Motor neuron (in vitro differentiated cells): Measurements from ENCODE around the gene ICA1L. TPM values are rescaled to one million over a fixed set of nuclear protein-coding genes. Genes with fewer than 3 reads are reported as not detected.

Experiments used
- ATAC-seq, 8 experiments: fragments of 200-7000 bp; cut with Tn5 transposase; replicated peaks in 6 of 8; 2 replicates each; pipeline ENCODE4 v1.8.0; 2021; ENCODE audit warnings: mild to moderate bottlenecking in 8 of 8, moderate library complexity in 8 of 8
- H3K27ac ChIP-seq, 2 donors: fragments of 250-450 bp; sonication (Bioruptor Pico); 2 replicates each; pipeline ENCODE4 v1.9.0; 2021; ENCODE audit warnings: antibody characterized with exemption in 2 of 2, mild to moderate bottlenecking in 2 of 2, moderate library complexity in 1 of 2
- H3K4me1 ChIP-seq, 2 donors: fragments of 250-450 bp; sonication (Bioruptor Pico); replicated peaks in 1 of 2; 2 replicates each; pipeline ENCODE4 v1.6.1; 2021; ENCODE audit warnings: antibody characterized with exemption in 2 of 2, mild to moderate bottlenecking in 2 of 2, moderate library complexity in 1 of 2
- H3K4me3 ChIP-seq, 5 donors: fragments of 250-450 bp; sonication (Bioruptor Pico); 2 replicates each; pipeline ENCODE4 v1.9.0; 2021; ENCODE audit warnings: antibody characterized with exemption in 5 of 5, mild to moderate bottlenecking in 5 of 5, moderate library complexity in 4 of 5
- WGBS, 10 experiments: fragments of 450-650 bp; shearing (Covaris generic); methylation state at CpG; one replicate each; pipeline ENCODE4 v1.0.0; 2022; 5-methylcytosine and 5-hydroxymethylcytosine counted together
- in situ Hi-C, 9 experiments: fragments of 400-800 bp; cut with MboI; loops; one replicate each; pipeline ENCODE4 v1.15.0; 2021; ENCODE audit warnings: low sequenced_read_pairs in 9 of 9, low pct_unique_long_range_greater_than_20kb in 2 of 9; ENCODE audit not compliant: unreplicated experiment in 9 of 9
- total RNA-seq, 8 experiments: library from RNA; unstranded; fragments of 300-600 nt; gene quantifications; 2 replicates each; pipeline versions ENCODE4 v1.2.3 to v1.2.4, GENCODE V29; 2022

The ICA1L gene
- total RNA-seq, 8 experiments from 2014 or later, result 1.8 to 38.5 (median 13.7) TPM

GRCh38 chr2:202765436-202765835 lies 106.1 kb downstream of the ICA1L start:
- Histone ChIP-seq H3K4me3 (no peak overlapping the region), H3K27ac (no peak overlapping the region), H3K4me1 (peaks cover 0 to 3% of the 10 kb centered on the region in 2 donors)
- ATAC-seq, result peak in 1 of 8 experiments; percentile 76
- WGBS, 10 experiments, result 40 to 100% (median 76%) methylated on average over 1 to 4 of the region's 5 CpGs; no CpG with 5 or more reads in 2 of the 10 experiments
- in situ Hi-C loops, result no loop called here

GRCh38 chr2:202764991-202765390 lies 106.6 kb downstream of the ICA1L start:
- 59 to 100% (median 93%) methylated on average over 1 to 3 of the region's 3 CpGs; no CpG with 5 or more reads in 1 of the 10 experiments for WGBS, 10 experiments
- Histone ChIP-seq H3K4me3 (no peak overlapping the region), H3K27ac (no peak overlapping the region), H3K4me1 (peaks cover 0 to 3% of the 10 kb centered on the region in 2 donors)
- in situ Hi-C loops, result no loop called here
- no peak for ATAC-seq

DNA sequence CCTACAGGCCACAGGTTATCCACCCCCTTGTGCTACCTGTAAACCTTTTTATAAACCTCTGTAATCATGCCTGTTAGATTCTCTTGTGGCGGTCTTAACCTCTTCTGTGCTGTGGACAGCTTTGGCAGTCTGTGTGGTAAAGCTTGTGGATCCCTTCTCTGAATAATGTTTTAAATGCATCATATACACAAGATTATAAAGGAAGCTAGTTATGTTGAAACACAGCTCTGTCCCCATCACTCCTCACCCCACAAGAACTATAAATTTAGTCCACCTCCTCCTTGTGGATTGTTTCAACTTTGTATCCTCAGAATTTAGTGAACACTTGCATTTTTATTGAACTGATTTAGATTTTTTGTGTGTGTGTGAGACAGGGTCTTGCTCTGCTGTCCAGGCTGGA lies 107.7 kb downstream of the ICA1L start:
- in situ Hi-C loops, result no loop called here
- Histone ChIP-seq H3K4me1 (no peaks in the 10 kb centered on the region), H3K4me3 (no peak overlapping the region), H3K27ac (no peak overlapping the region)
- ATAC-seq, result no peak
- 77 to 100% (median 90%) methylated on average over 1 of the region's 1 CpG; no CpG with 5 or more reads in 5 of the 10 experiments for WGBS, 10 experiments

GRCh38 chr2:202762556-202762955 lies 109.0 kb downstream of the ICA1L start:
- in situ Hi-C loops, result no loop called here
- no peak overlapping the region for H3K27ac ChIP-seq
- no peaks in the 10 kb centered on the region for H3K4me1 ChIP-seq
- ATAC-seq, result no peak
- H3K4me3 ChIP-seq, result no peak overlapping the region
- WGBS, 10 experiments, result 53 to 100% (median 78%) methylated on average over 2 to 4 of the region's 4 CpGs; no CpG with 5 or more reads in 1 of the 10 experiments

DNA sequence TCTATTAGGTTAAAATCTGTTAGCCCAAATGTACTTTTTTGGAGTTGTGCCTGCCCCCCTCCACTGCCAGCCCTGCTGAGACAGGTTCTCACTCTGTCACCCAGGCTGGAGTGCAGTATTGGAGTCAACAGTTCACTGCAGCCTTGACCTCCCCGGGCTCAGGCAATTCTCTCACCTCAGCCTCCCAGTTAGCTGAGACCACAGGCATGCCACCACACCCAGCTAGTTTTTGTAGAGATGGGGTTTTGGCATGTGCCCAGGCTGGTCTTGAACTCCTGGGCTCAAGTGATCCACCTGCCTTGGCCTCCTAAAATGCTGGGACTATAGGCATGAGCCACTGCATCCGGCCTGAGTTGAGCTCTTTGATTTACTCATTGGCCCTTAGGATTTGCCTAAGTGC lies 110.7 kb downstream of the ICA1L start:
- no peak for ATAC-seq
- WGBS, 10 experiments, result 79 to 100% (median 93%) methylated on average over 1 to 2 of the region's 2 CpGs; no CpG with 5 or more reads in 7 of the 10 experiments
- Histone ChIP-seq H3K27ac (no peak overlapping the region), H3K4me1 (no peaks in the 10 kb centered on the region), H3K4me3 (no peak overlapping the region)
- in situ Hi-C loops, result no loop called here

- ATAC-seq, result no peak
- H3K4me1 ChIP-seq, result no peaks in the 10 kb centered on the region
- H3K27ac ChIP-seq, result no peak overlapping the region
- in situ Hi-C loops, result no loop called here
- no peak overlapping the region for H3K4me3 ChIP-seq
- WGBS, 10 experiments, result 54 to 100% (median 98%) methylated on average over 1 to 2 of the region's 2 CpGs
Observed at GRCh38 chr2:202758604-202759003, 113.0 kb downstream of the ICA1L start.

DNA sequence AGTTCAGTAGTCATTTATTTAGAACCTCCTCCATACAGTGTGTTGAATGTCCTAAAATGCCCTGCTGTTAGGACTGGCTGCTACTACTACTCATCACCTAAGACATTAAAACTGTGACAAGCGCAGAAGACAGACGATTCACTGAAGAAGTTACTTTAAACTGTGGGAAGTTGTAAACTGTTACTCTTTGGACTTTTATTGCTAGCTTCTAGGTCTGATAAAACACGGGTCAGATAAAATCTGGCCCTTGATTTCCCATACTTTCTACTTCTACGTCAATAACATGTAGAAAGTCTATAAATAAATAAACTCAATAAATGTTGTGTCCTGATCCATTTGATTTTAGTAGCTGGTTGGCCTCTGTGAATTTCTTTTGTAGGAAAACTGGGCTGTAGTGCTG lies 113.4 kb downstream of the ICA1L start:
- H3K4me1 ChIP-seq, result no peaks in the 10 kb centered on the region
- in situ Hi-C loops, result no loop called here
- no peak overlapping the region for H3K4me3 ChIP-seq
- H3K27ac ChIP-seq, result no peak overlapping the region
- no peak for ATAC-seq
- WGBS, 10 experiments, result 50 to 100% (median 83%) methylated on average over 1 to 4 of the region's 4 CpGs; no CpG with 5 or more reads in 1 of the 10 experiments

DNA sequence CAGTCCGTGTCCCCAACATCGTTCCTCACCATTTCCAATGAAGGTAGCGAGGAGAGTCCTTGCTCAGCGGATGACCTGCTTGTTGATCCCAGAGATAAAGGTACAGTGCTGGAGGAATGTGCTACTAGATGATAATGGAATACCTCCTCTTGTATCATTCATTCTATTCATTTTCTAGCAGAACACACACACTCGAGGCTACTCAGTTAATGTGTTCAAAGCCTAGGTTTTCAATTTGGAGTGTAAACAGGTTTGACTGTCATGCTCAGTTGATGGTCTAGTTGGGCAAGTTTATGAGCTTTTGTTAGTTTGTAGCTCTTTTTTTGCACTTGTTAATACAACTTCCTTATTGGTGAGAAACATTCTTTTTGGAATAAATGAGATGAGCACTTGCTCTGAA lies 114.2 kb downstream of the ICA1L start:
- in situ Hi-C loops, result no loop called here
- H3K4me1 ChIP-seq, result no peaks in the 10 kb centered on the region
- WGBS, 10 experiments, result 83 to 100% (median 93%) methylated on average over 1 to 4 of the region's 5 CpGs; no CpG with 5 or more reads in 3 of the 10 experiments
- H3K4me3 ChIP-seq, result no peak overlapping the region
- no peak for ATAC-seq
- no peak overlapping the region for H3K27ac ChIP-seq

GRCh38 chr2:202756598-202756997 lies 115.0 kb downstream of the ICA1L start:
- in situ Hi-C loops, result no loop called here
- 56 to 100% (median 89%) methylated on average over 1 to 3 of the region's 3 CpGs; no CpG with 5 or more reads in 1 of the 10 experiments for WGBS, 10 experiments
- H3K27ac ChIP-seq, result no peak overlapping the region
- H3K4me3 ChIP-seq, result no peak overlapping the region
- no peak for ATAC-seq
- no peaks in the 10 kb centered on the region for H3K4me1 ChIP-seq

GRCh38 chr2:202754936-202755335 lies 116.6 kb downstream of the ICA1L start:
- WGBS, 10 experiments, result 65 to 100% (median 87%) methylated on average over 1 to 6 of the region's 6 CpGs; no CpG with 5 or more reads in 1 of the 10 experiments
- ATAC-seq, result no peak
- no peak overlapping the region for H3K4me3 ChIP-seq
- in situ Hi-C loops, result no loop called here
- H3K4me1 ChIP-seq, result no peaks in the 10 kb centered on the region
- H3K27ac ChIP-seq, result no peak overlapping the region

GRCh38 chr2:202752071-202752470 lies 119.5 kb downstream of the ICA1L start:
- no peak overlapping the region for H3K27ac ChIP-seq
- in situ Hi-C loops, result no loop called here
- H3K4me3 ChIP-seq, result no peak overlapping the region
- 42 to 100% (median 90%) methylated on average over 1 to 2 of the region's 2 CpGs for WGBS, 10 experiments
- ATAC-seq, result no peak
- H3K4me1 ChIP-seq, result no peaks in the 10 kb centered on the region

DNA sequence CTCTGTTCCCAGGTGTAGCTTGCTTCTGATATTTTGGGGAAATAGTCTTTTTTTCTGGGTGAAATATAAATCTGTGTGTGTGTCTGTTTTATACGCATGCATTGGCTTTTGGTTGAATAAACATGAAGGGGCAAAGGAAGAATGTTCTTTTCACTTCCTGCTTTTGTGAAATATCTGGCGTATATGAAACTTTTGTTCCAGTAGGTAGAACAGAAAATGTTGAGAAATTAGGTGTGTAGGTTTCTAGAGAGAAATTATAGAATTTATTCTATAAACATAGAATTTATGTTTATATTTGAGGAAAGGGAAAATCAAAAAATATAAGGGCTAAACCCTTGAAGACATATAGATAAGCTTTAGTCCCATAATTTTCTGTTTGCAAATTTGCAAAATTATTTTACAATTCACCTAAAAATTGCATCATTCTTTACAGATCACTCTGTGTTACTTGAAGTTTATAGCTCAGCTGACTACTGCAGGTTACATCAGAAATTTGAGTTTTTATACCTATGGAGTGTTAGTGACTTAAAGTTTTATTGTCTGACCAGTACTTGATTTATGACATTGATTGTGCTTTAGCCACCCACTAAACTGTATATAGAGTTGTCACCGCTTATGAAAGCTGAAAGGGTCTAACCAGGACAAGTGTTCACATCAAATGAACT lies 120.7 kb downstream of the ICA1L start:
- Histone ChIP-seq H3K27ac (no peak overlapping the region), H3K4me1 (no peaks in the 10 kb centered on the region), H3K4me3 (no peak overlapping the region)
- ATAC-seq, result peak in 3 of 8 experiments; percentile 21 to 75 (median 38)
- WGBS, 10 experiments, result 79 to 100% (median 100%) methylated on average over 2 to 3 of the region's 3 CpGs; no CpG with 5 or more reads in 1 of the 10 experiments
- in situ Hi-C loops, result no loop called here

- in situ Hi-C loops, result no loop called here
- H3K4me3 ChIP-seq, result no peak overlapping the region
- H3K4me1 ChIP-seq, result no peaks in the 10 kb centered on the region
- ATAC-seq, result no peak
- H3K27ac ChIP-seq, result no peak overlapping the region
- 67 to 100% (median 95%) methylated on average over 1 to 2 of the region's 2 CpGs for WGBS, 10 experiments
Observed at GRCh38 chr2:202749477-202749876, 122.1 kb downstream of the ICA1L start.

DNA sequence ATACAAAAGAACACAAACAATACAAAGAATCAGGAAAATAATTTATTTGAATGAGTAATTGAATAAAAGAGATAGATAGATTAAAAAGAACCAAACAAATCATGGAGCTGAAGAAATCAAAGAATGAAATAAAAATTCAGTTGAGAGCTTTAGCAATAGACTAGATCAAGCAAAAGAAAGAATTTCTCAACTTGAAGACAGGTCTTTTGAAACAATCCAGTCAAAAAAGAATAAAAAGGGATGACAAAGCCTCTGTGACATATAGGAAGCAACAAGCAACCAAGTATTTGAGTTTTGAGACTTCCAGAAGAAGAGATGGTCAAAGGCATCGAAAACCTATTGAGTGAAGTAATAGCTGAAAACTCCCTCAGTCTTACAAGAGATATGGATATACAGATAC lies 128.0 kb downstream of the ICA1L start:
- Histone ChIP-seq H3K27ac (no peak overlapping the region), H3K4me1 (no peaks in the 10 kb centered on the region), H3K4me3 (no peak overlapping the region)
- no peak for ATAC-seq
- 86 to 100% (median 100%) methylated on average over 1 of the region's 1 CpG; no CpG with 5 or more reads in 2 of the 10 experiments for whole genome bisulfite sequencing, 10 experiments
- in situ Hi-C loops, result no loop called here
